Adrenal gland (tissue), 12 donors: ENCODE results near the gene CNPPD1. TPM values are rescaled to one million over a fixed set of nuclear protein-coding genes. Genes with fewer than 3 reads are reported as not detected.

Source experiments
- DNase-seq, 7 donors: peaks; one replicate each; pipeline ENCODE4 v3.0.0-alpha.2; 2019 to 2020
- H3K27ac ChIP-seq, 5 donors: fragments of 200-600 bp; sonication (generic) in 4 of 5; 1 replicate in 3 of 5; 2 replicates in 2 of 5; pipeline versions ENCODE4 v1.5.1 to v1.8.0; 2016 to 2020; ENCODE audit warnings: mild to moderate bottlenecking in 1 of 5
- H3K27me3 ChIP-seq: fragments of 200-600 bp; 2 replicates; pipeline ENCODE4 v1.8.0; 2021
- H3K36me3 ChIP-seq, 2 donors: fragments of 200-600 bp; replicated peaks in 1 of 2; 1 replicate in 1 of 2; 2 replicates in 1 of 2; pipeline versions ENCODE4 v1.5.1 to v1.8.0; 2018 to 2022
- H3K4me1 ChIP-seq, 2 donors: fragments of 200-600 bp; replicated peaks in 1 of 2; 1 replicate in 1 of 2; 2 replicates in 1 of 2; pipeline versions ENCODE4 v1.5.1 to v1.8.0; 2018 to 2021
- H3K4me3 ChIP-seq, 4 donors: fragments of 200-600 bp; sonication (generic) in 3 of 4; one replicate each; pipeline ENCODE4 v1.5.1; 2016 to 2018
- H3K9me3 ChIP-seq, 3 donors: fragments of 200-600 bp; sonication (generic) in 1 of 3; replicated peaks in 1 of 3; 1 replicate in 2 of 3; 2 replicates in 1 of 3; pipeline versions ENCODE4 v1.5.1 to v1.8.0; 2016 to 2021
- CTCF ChIP-seq, 6 experiments: fragments of 450-650 bp in 4 of 6; fragments of 200-600 bp in 2 of 6; sonication (generic) in 1 of 6; IDR thresholded peaks; 1 replicate in 5 of 6; 2 replicates in 1 of 6; pipeline versions ENCODE4 v1.5.1 to v1.8.0; 2016 to 2021; ENCODE audit warnings: antibody characterized with exemption in 6 of 6, mild to moderate bottlenecking in 2 of 6, moderate library complexity in 1 of 6
- POLR2A ChIP-seq, 2 donors: fragments of 450-650 bp; IDR thresholded peaks; one replicate each; pipeline ENCODE4 v1.6.1; 2017; ENCODE audit warnings: antibody characterized with exemption in 2 of 2, mild to moderate bottlenecking in 2 of 2, moderate library complexity in 1 of 2
- WGBS, 4 donors: extraction: QIAGEN DNeasy Blood & Tissue Kit in 2 of 4; methylation state at CpG; one replicate each; pipeline versions ENCODE4 v1.1.5 to v1.1.7; 2013 to 2017; 5-methylcytosine and 5-hydroxymethylcytosine counted together
- intact Hi-C, 2 donors: fragments of 100-400 bp; cut with DNase I; formaldehyde crosslinking; loops; one replicate each; pipeline versions ENCODE4 v1.14.1 to v1.15.0; 2022 to 2023
- polyA plus RNA-seq, 3 donors: library from polyadenylated mRNA; stranded (reverse); fragments of 200-250 nt in 2 of 3; fragments of 350-450 nt in 1 of 3; fragmentation: Illumina TruSeq in 1 of 3; extraction: RNeasy Lipid Tissue Mini Kit (QIAGEN cat#74804) in 1 of 3; gene quantifications; one replicate each; pipeline ENCODE4 v1.2.3, GENCODE V29; 2013 to 2014
- total RNA-seq, 9 donors: library from RNA; depleted of rRNA in 4 of 9; stranded (reverse); fragments of >200 nt in 4 of 9; fragments of 120-200 nt in 1 of 9; fragmentation: NEBNext Ultra II Directional in 1 of 9; extraction: Animal tissue kit (Norgen Biotek cat#: 25700) in 1 of 9; gene quantifications; one replicate each; pipeline versions ENCODE4 v1.1.0 to v1.2.4, GENCODE V29; 2013 to 2023
- donor health status: healthy with polysubstance abuse.
- donor health status: Bipolar disorder and iron deficiency.
- donor health status: DM: yes; HTN: yes; CAD: no.
- donor health status: DM: no; HTN: no; CAD: no.
- donor health status: DM: no; HTN: no; CAD: no.
- donor health status: DM: yes; HTN: yes; CAD: no.

The CNPPD1 gene
- total and polyA plus RNA-seq, 12 donors: 32.6 to 137 (median 98.9) TPM

- Histone ChIP-seq H3K4me1 (peaks cover 7 to 14% of the 10 kb centered on the region in 2 donors), H3K36me3 (peaks cover 0 to 33% of the 10 kb centered on the region in 2 donors), H3K27me3 (no peaks in the 10 kb centered on the region), H3K27ac (peak overlapping the region; percentile 46 to 97 (median 95)), H3K9me3 (no peaks in the 10 kb centered on the region), H3K4me3 (peak overlapping the region in 2 of 4 donors; percentile 56 to 90)
- intact Hi-C loops: no loop called here
- peak in 1 of 7 donors; percentile 27 for DNase-seq
- WGBS, 4 donors: 15 to 22% (median 18%) methylated on average over 14 to 22 of the region's 22 CpGs
- TF ChIP-seq CTCF (IDR thresholded peaks at IDR 0.05) (no peak), POLR2A (IDR thresholded peaks at IDR 0.05) (no peak)
These were observed 30.6 kb upstream of the CNPPD1 start for GRCh38 chr2:219207134-219207883.

- Histone ChIP-seq H3K27ac (peak within 1 kb of the TSS; percentile 46 to 97 (median 95)), H3K36me3 (peaks cover 0 to 29% of the 10 kb centered on the region in 2 donors), H3K4me1 (peaks cover 7 to 14% of the 10 kb centered on the region in 2 donors), H3K27me3 (no peaks in the 10 kb centered on the region), H3K4me3 (peak within 1 kb of the TSS in 3 of 4 donors; percentile 55 to 90 (median 56)), H3K9me3 (no peaks in the 10 kb centered on the region)
- TF ChIP-seq POLR2A (IDR thresholded peaks at IDR 0.05) (peak; percentile 88 to 96), CTCF (IDR thresholded peaks at IDR 0.05) (peak in 4 of 6 experiments; percentile 18 to 50 (median 38))
- peak; percentile 92 to 96 (median 95) for DNase-seq
- WGBS, 4 donors: 0 to 3% (median 0%) methylated on average over 12 to 76 of the region's 76 CpGs
- intact Hi-C loops: no loop called here
These were observed 29.8 kb upstream of the CNPPD1 start, which contains the start of gene ZFAND2B for GRCh38 chr2:219206328-219207133. Gene ZFAND2B, plus strand, starts transcription at chr2:219206782. Its CDS starts 206 bp downstream, at chr2:219206988.

- TF ChIP-seq POLR2A (IDR thresholded peaks at IDR 0.05): no peak
- TF ChIP-seq CTCF (IDR thresholded peaks at IDR 0.05): no peak
- H3K9me3 ChIP-seq: no peaks in the 10 kb centered on the region
- no peak for DNase-seq
- peak overlapping the region in 3 of 4 donors; percentile 55 to 90 (median 56) for H3K4me3 ChIP-seq
- WGBS, 4 donors: 15 to 21% (median 20%) methylated on average over 7 of the region's 7 CpGs
- H3K27me3 ChIP-seq: no peaks in the 10 kb centered on the region
- H3K27ac ChIP-seq: peak overlapping the region; percentile 10 to 97 (median 95)
- intact Hi-C loops: no loop called here
- peaks cover 0 to 28% of the 10 kb centered on the region in 2 donors for H3K36me3 ChIP-seq
- H3K4me1 ChIP-seq: peaks cover 7 to 14% of the 10 kb centered on the region in 2 donors
These were observed 29.2 kb upstream of the CNPPD1 start for GRCh38 chr2:219205981-219206327.

DNA sequence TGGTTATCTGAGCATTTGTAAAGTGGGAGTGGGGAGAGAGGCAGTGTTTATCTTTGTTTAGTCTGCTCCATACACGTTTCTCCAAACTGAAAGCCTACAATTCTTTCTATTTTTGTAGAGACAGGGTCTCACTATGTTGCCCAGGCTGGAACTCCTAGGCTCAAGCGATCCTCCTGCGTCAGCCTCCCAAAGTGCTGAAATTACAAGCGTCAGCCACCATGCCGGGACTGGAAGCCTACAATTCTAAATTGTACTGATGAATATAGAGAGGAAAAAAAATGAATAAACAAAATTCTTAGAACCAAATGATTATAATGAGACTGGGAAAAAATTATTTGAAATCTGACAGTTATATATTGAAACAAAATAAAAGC lies 28.4 kb upstream of the CNPPD1 start:
- intact Hi-C loops: no loop called here
- H3K36me3 ChIP-seq: peaks cover 0 to 20% of the 10 kb centered on the region in 2 donors
- DNase-seq: peak in 1 of 7 donors; percentile 7

More for the DNA sequence above, 28.4 kb upstream of the CNPPD1 start:
- Histone ChIP-seq H3K4me3 (no peak overlapping the region), H3K27ac (no peak overlapping the region), H3K4me1 (peaks cover 7 to 14% of the 10 kb centered on the region in 2 donors), H3K27me3 (no peaks in the 10 kb centered on the region), H3K9me3 (no peaks in the 10 kb centered on the region)
- TF ChIP-seq CTCF (IDR thresholded peaks at IDR 0.05): no peak
- no peak for TF ChIP-seq POLR2A (IDR thresholded peaks at IDR 0.05)
- 82 to 89% (median 85%) methylated on average over 5 of the region's 5 CpGs for WGBS, 4 donors
